ENCODE data around the gene LRRC8B.

DNA sequence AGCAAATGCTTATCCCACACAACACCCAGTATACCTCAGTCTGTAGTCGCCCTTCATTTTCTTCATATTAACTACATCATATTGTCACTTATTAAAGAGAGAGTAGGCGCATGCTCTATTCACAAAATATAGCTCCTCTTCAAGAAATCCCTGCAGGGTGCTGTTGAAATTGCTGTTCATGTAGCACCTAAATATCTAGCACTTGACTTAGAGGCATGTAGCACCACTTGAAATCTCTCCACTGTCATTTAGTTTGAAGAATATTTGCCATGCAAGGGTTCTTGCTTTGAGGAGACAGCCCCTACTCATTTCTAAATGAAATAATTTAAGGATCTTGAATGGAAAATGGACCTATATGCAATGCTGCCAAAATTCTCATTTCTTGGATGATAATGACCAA lies 20.9 kb upstream of the LRRC8B start:
- TF ChIP-seq, protein P1, sequence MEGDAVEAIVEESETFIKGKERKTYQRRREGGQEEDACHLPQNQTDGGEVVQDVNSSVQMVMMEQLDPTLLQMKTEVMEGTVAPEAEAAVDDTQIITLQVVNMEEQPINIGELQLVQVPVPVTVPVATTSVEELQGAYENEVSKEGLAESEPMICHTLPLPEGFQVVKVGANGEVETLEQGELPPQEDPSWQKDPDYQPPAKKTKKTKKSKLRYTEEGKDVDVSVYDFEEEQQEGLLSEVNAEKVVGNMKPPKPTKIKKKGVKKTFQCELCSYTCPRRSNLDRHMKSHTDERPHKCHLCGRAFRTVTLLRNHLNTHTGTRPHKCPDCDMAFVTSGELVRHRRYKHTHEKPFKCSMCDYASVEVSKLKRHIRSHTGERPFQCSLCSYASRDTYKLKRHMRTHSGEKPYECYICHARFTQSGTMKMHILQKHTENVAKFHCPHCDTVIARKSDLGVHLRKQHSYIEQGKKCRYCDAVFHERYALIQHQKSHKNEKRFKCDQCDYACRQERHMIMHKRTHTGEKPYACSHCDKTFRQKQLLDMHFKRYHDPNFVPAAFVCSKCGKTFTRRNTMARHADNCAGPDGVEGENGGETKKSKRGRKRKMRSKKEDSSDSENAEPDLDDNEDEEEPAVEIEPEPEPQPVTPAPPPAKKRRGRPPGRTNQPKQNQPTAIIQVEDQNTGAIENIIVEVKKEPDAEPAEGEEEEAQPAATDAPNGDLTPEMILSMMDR (IDR thresholded peaks at IDR 0.05; ENCODE audit: poor library complexity) = no peak
- TF ChIP-seq EZH2phosphoT487 (IDR thresholded peaks at IDR 0.05; ENCODE audit: low read depth, severe bottlenecking, unreplicated experiment) (no peak), EZH2 (IDR thresholded peaks at IDR 0.05; ENCODE audit: borderline replicate concordance) (no peak)

All from hepatocyte (in vitro differentiated cells).